ENCODE results near the gene CREB3L2.

CREB3L2 gene

GRCh38 chr7:137946011-137946410, 55.9 kb downstream of the CREB3L2 start:
- no peaks in the 10 kb centered on the region for H3K9me3 ChIP-seq (ENCODE audit: control insufficient read depth, insufficient read depth, low read length)
- H3K9ac ChIP-seq (ENCODE audit: low read depth, low read length): no peak overlapping the region
- H3K27me3 ChIP-seq (ENCODE audit: control insufficient read depth, insufficient read depth, low read length): no peaks in the 10 kb centered on the region
- no peaks in the 10 kb centered on the region for H3K36me3 ChIP-seq (ENCODE audit: control insufficient read depth, insufficient read depth, low read length)
- H3K4me3 ChIP-seq (ENCODE audit: low read depth, low read length): no peak overlapping the region
- H3K4me1 ChIP-seq (ENCODE audit: control insufficient read depth, insufficient read depth, low read length): peaks cover 18% of the 10 kb centered on the region

- H3K9me3 ChIP-seq (ENCODE audit: control insufficient read depth, insufficient read depth, low read length): no peaks in the 10 kb centered on the region
- H3K36me3 ChIP-seq (ENCODE audit: control insufficient read depth, insufficient read depth, low read length): no peaks in the 10 kb centered on the region
- no peaks in the 10 kb centered on the region for H3K27me3 ChIP-seq (ENCODE audit: control insufficient read depth, insufficient read depth, low read length)
- H3K4me3 ChIP-seq (ENCODE audit: low read depth, low read length): no peak overlapping the region
- H3K9ac ChIP-seq (ENCODE audit: low read depth, low read length): no peak overlapping the region
- peaks cover 16% of the 10 kb centered on the region for H3K4me1 ChIP-seq (ENCODE audit: control insufficient read depth, insufficient read depth, low read length)
These were observed 57.7 kb downstream of the CREB3L2 start for GRCh38 chr7:137944168-137944567.

- Histone ChIP-seq H3K4me3 (ENCODE audit: low read depth, low read length) (no peak overlapping the region), H3K9me3 (ENCODE audit: control insufficient read depth, insufficient read depth, low read length) (no peaks in the 10 kb centered on the region), H3K36me3 (ENCODE audit: control insufficient read depth, insufficient read depth, low read length) (no peaks in the 10 kb centered on the region), H3K9ac (ENCODE audit: low read depth, low read length) (no peak overlapping the region), H3K4me1 (ENCODE audit: control insufficient read depth, insufficient read depth, low read length) (peaks cover 16% of the 10 kb centered on the region), H3K27me3 (ENCODE audit: control insufficient read depth, insufficient read depth, low read length) (no peaks in the 10 kb centered on the region)
These were observed 58.7 kb downstream of the CREB3L2 start for GRCh38 chr7:137943132-137943551.

- no peaks in the 10 kb centered on the region for H3K9me3 ChIP-seq (ENCODE audit: control insufficient read depth, insufficient read depth, low read length)
- H3K9ac ChIP-seq (ENCODE audit: low read depth, low read length): no peak overlapping the region
- no peak overlapping the region for H3K4me3 ChIP-seq (ENCODE audit: low read depth, low read length)
- H3K27me3 ChIP-seq (ENCODE audit: control insufficient read depth, insufficient read depth, low read length): no peaks in the 10 kb centered on the region
- no peaks in the 10 kb centered on the region for H3K36me3 ChIP-seq (ENCODE audit: control insufficient read depth, insufficient read depth, low read length)
- peaks cover 16% of the 10 kb centered on the region for H3K4me1 ChIP-seq (ENCODE audit: control insufficient read depth, insufficient read depth, low read length)
These were observed 59.3 kb downstream of the CREB3L2 start for GRCh38 chr7:137942484-137943115.

- Histone ChIP-seq H3K9me3 (ENCODE audit: control insufficient read depth, insufficient read depth, low read length) (no peaks in the 10 kb centered on the region), H3K4me3 (ENCODE audit: low read depth, low read length) (no peak overlapping the region), H3K27me3 (ENCODE audit: control insufficient read depth, insufficient read depth, low read length) (no peaks in the 10 kb centered on the region), H3K36me3 (ENCODE audit: control insufficient read depth, insufficient read depth, low read length) (no peaks in the 10 kb centered on the region), H3K9ac (ENCODE audit: low read depth, low read length) (no peak overlapping the region), H3K4me1 (ENCODE audit: control insufficient read depth, insufficient read depth, low read length) (peaks cover 16% of the 10 kb centered on the region)
These were observed 61.0 kb downstream of the CREB3L2 start for GRCh38 chr7:137940656-137941518.

- no peak overlapping the region for H3K4me3 ChIP-seq (ENCODE audit: low read depth, low read length)
- no peaks in the 10 kb centered on the region for H3K9me3 ChIP-seq (ENCODE audit: control insufficient read depth, insufficient read depth, low read length)
- no peaks in the 10 kb centered on the region for H3K27me3 ChIP-seq (ENCODE audit: control insufficient read depth, insufficient read depth, low read length)
- H3K9ac ChIP-seq (ENCODE audit: low read depth, low read length): no peak overlapping the region
- H3K36me3 ChIP-seq (ENCODE audit: control insufficient read depth, insufficient read depth, low read length): no peaks in the 10 kb centered on the region
- H3K4me1 ChIP-seq (ENCODE audit: control insufficient read depth, insufficient read depth, low read length): peaks cover 16% of the 10 kb centered on the region
These were observed 61.7 kb downstream of the CREB3L2 start for GRCh38 chr7:137940218-137940617.

GRCh38 chr7:137937202-137937560, 64.7 kb downstream of the CREB3L2 start:
- no peaks in the 10 kb centered on the region for H3K36me3 ChIP-seq (ENCODE audit: control insufficient read depth, insufficient read depth, low read length)
- no peaks in the 10 kb centered on the region for H3K9me3 ChIP-seq (ENCODE audit: control insufficient read depth, insufficient read depth, low read length)
- H3K27me3 ChIP-seq (ENCODE audit: control insufficient read depth, insufficient read depth, low read length): no peaks in the 10 kb centered on the region
- no peak overlapping the region for H3K4me3 ChIP-seq (ENCODE audit: low read depth, low read length)
- H3K4me1 ChIP-seq (ENCODE audit: control insufficient read depth, insufficient read depth, low read length): peaks cover 7% of the 10 kb centered on the region
- no peak overlapping the region for H3K9ac ChIP-seq (ENCODE audit: low read depth, low read length)

- Histone ChIP-seq H3K36me3 (ENCODE audit: control insufficient read depth, insufficient read depth, low read length) (no peaks in the 10 kb centered on the region), H3K4me1 (ENCODE audit: control insufficient read depth, insufficient read depth, low read length) (peaks cover 7% of the 10 kb centered on the region), H3K4me3 (ENCODE audit: low read depth, low read length) (no peak overlapping the region), H3K9ac (ENCODE audit: low read depth, low read length) (no peak overlapping the region), H3K27me3 (ENCODE audit: control insufficient read depth, insufficient read depth, low read length) (no peaks in the 10 kb centered on the region), H3K9me3 (ENCODE audit: control insufficient read depth, insufficient read depth, low read length) (no peaks in the 10 kb centered on the region)
These were observed 65.2 kb downstream of the CREB3L2 start for GRCh38 chr7:137936509-137937201.

GRCh38 chr7:137935884-137936508, 65.9 kb downstream of the CREB3L2 start:
- Histone ChIP-seq H3K36me3 (ENCODE audit: control insufficient read depth, insufficient read depth, low read length) (no peaks in the 10 kb centered on the region), H3K9ac (ENCODE audit: low read depth, low read length) (no peak overlapping the region), H3K9me3 (ENCODE audit: control insufficient read depth, insufficient read depth, low read length) (no peaks in the 10 kb centered on the region), H3K4me1 (ENCODE audit: control insufficient read depth, insufficient read depth, low read length) (peaks cover 7% of the 10 kb centered on the region), H3K4me3 (ENCODE audit: low read depth, low read length) (no peak overlapping the region), H3K27me3 (ENCODE audit: control insufficient read depth, insufficient read depth, low read length) (no peaks in the 10 kb centered on the region)

- Histone ChIP-seq H3K9ac (ENCODE audit: low read depth, low read length) (no peak overlapping the region), H3K27me3 (ENCODE audit: control insufficient read depth, insufficient read depth, low read length) (no peaks in the 10 kb centered on the region), H3K4me3 (ENCODE audit: low read depth, low read length) (no peak overlapping the region), H3K9me3 (ENCODE audit: control insufficient read depth, insufficient read depth, low read length) (no peaks in the 10 kb centered on the region), H3K4me1 (ENCODE audit: control insufficient read depth, insufficient read depth, low read length) (peaks cover 7% of the 10 kb centered on the region), H3K36me3 (ENCODE audit: control insufficient read depth, insufficient read depth, low read length) (no peaks in the 10 kb centered on the region)
These were observed 66.7 kb downstream of the CREB3L2 start for GRCh38 chr7:137934941-137935883.

Measured in iPS-15b (cell line).